GM12878 (cell line): ENCODE results near the gene POLA2. TPM values are rescaled to one million over a fixed set of nuclear protein-coding genes. Genes with fewer than 3 reads are reported as not detected.
A peak's percentile ranks its signal among the peaks of the same experiment; 100 is the strongest.

Experiments
- BMI1 ChIP-seq: fragments of 450-650 bp; IDR thresholded peaks from 2 replicates; pipeline ENCODE4 v1.6.1; 2016; ENCODE audit warnings: mild to moderate bottlenecking, moderate library complexity, borderline replicate concordance
- CBFB ChIP-seq: IDR thresholded peaks from 2 replicates; pipeline ENCODE4 v1.6.1; 2016; ENCODE audit warnings: antibody characterized with exemption, low read depth
- CEBPZ ChIP-seq: fragments of 150-350 bp; IDR thresholded peaks from 2 replicates; pipeline ENCODE4 v1.6.1; 2016; ENCODE audit warnings: low read depth, low read length
- EP300 ChIP-seq, 2 experiments: fragments of 150-350 bp in 1 of 2; IDR thresholded peaks; 2 replicates each; pipeline ENCODE4 v1.6.1; 2011 to 2012; ENCODE audit warnings: low read depth in 2 of 2, low read length in 2 of 2, borderline replicate concordance in 1 of 2, improper control_type of control experiment in 1 of 2, inconsistent platforms in 1 of 2; ENCODE audit not compliant: control insufficient read depth in 1 of 2
- HCFC1 ChIP-seq: fragments of 150-350 bp; IDR thresholded peaks from 2 replicates; pipeline ENCODE4 v1.6.1; 2014; ENCODE audit warnings: low read length
- HDGF ChIP-seq: fragments of 450-650 bp; IDR thresholded peaks from 2 replicates; pipeline ENCODE4 v1.6.1; 2016; ENCODE audit warnings: antibody characterized with exemption
- IKZF2 ChIP-seq, 2 experiments: fragments of 450-650 bp; IDR thresholded peaks; 2 replicates each; pipeline ENCODE4 v1.6.1; 2017; ENCODE audit warnings: mild to moderate bottlenecking in 2 of 2, moderate library complexity in 2 of 2
- MAX ChIP-seq: IDR thresholded peaks from 2 replicates; pipeline ENCODE4 v1.6.1; 2012; ENCODE audit warnings: low read depth, low read length, improper control_type of control experiment
- MTA3 ChIP-seq: IDR thresholded peaks from 2 replicates; pipeline ENCODE4 v1.6.1; 2012; ENCODE audit warnings: low read length, inconsistent platforms, borderline replicate concordance
- MYB ChIP-seq: fragments of 150-350 bp; IDR thresholded peaks from 2 replicates; pipeline ENCODE4 v1.6.1; 2014; ENCODE audit warnings: mild to moderate bottlenecking, low read depth, low read length, borderline replicate concordance
- NFYA ChIP-seq: IDR thresholded peaks from 2 replicates; pipeline ENCODE4 v1.6.1; 2011; ENCODE audit warnings: low read depth, mild to moderate bottlenecking, low read length, improper control_type of control experiment, borderline replicate concordance
- NR2C2 ChIP-seq: IDR thresholded peaks from 2 replicates; pipeline ENCODE4 v1.6.1; 2011; ENCODE audit warnings: borderline replicate concordance, low read depth; ENCODE audit not compliant: control insufficient read depth, insufficient read length
- PAX5 ChIP-seq: IDR thresholded peaks from 2 replicates; pipeline ENCODE4 v1.6.1; 2011; ENCODE audit warnings: low read depth, low read length, borderline replicate concordance
- PML ChIP-seq: IDR thresholded peaks from 2 replicates; pipeline ENCODE4 v1.6.1; 2012; ENCODE audit warnings: low read length, inconsistent platforms
- POLR2AphosphoS5 ChIP-seq: IDR thresholded peaks from 2 replicates; pipeline ENCODE4 v1.6.1; 2011; ENCODE audit warnings: mild to moderate bottlenecking, low read length, inconsistent platforms
- RAD51 ChIP-seq: fragments of 450-650 bp; IDR thresholded peaks from 2 replicates; pipeline ENCODE4 v1.6.1; 2016; ENCODE audit warnings: moderate library complexity, mild to moderate bottlenecking, inconsistent platforms
- SMAD5 ChIP-seq: IDR thresholded peaks from 2 replicates; pipeline ENCODE4 v1.6.1; 2016; ENCODE audit warnings: antibody characterized with exemption, low read depth
- SP1 ChIP-seq: IDR thresholded peaks from one replicate; pipeline ENCODE4 v1.6.1; 2011; ENCODE audit warnings: low read depth, low read length
- TARDBP ChIP-seq: IDR thresholded peaks from 2 replicates; pipeline ENCODE4 v1.6.1; 2016; ENCODE audit warnings: borderline replicate concordance
- TCF12 ChIP-seq: IDR thresholded peaks from 2 replicates; pipeline ENCODE4 v1.6.1; 2011; ENCODE audit warnings: low read depth, mild to moderate bottlenecking, low read length
- ZBTB33 ChIP-seq: fragments of 450-650 bp; IDR thresholded peaks from 2 replicates; pipeline ENCODE4 v1.6.1; 2017; ENCODE audit warnings: mild to moderate bottlenecking
- ZNF592 ChIP-seq: fragments of 450-650 bp; IDR thresholded peaks from 2 replicates; pipeline ENCODE4 v1.6.1; 2017; ENCODE audit warnings: mild to moderate bottlenecking, moderate library complexity
- polyA plus RNA-seq, 11 experiments: library from polyadenylated mRNA; depleted of rRNA in 4 of 11; unstranded in 6 of 11; stranded (reverse) in 5 of 11; fragments of >200 nt; fragmentation: Nextera tagmentation in 4 of 11; fragmentation: Illumina TruSeq in 1 of 11; extraction: Ambion mirVana in 4 of 11; extraction: Trizol in 1 of 11; gene quantifications; 1 replicate in 1 of 11; 2 replicates in 10 of 11; pipeline versions ENCODE4 v1.2.1 to v1.2.3, GENCODE V29; 2011 to 2016; ENCODE audit warnings: inconsistent platforms in 2 of 11, missing spikeins in 2 of 11, low read depth in 1 of 11
- total RNA-seq, 4 experiments: library from RNA; depleted of rRNA in 3 of 4; stranded (reverse); fragments of >200 nt in 3 of 4; fragmentation: Illumina TruSeq in 1 of 4; extraction: Trizol in 1 of 4; gene quantifications; 2 replicates each; pipeline versions ENCODE4 v1.2.1 to v1.2.3, GENCODE V29; 2013 to 2021

The POLA2 gene
- total and polyA plus RNA-seq, 10 of the 15 experiments (the other 5 are each of a cell fraction or from before 2014, with no cell fraction given): 4.2 to 121 (median 56.2) TPM

DNA sequence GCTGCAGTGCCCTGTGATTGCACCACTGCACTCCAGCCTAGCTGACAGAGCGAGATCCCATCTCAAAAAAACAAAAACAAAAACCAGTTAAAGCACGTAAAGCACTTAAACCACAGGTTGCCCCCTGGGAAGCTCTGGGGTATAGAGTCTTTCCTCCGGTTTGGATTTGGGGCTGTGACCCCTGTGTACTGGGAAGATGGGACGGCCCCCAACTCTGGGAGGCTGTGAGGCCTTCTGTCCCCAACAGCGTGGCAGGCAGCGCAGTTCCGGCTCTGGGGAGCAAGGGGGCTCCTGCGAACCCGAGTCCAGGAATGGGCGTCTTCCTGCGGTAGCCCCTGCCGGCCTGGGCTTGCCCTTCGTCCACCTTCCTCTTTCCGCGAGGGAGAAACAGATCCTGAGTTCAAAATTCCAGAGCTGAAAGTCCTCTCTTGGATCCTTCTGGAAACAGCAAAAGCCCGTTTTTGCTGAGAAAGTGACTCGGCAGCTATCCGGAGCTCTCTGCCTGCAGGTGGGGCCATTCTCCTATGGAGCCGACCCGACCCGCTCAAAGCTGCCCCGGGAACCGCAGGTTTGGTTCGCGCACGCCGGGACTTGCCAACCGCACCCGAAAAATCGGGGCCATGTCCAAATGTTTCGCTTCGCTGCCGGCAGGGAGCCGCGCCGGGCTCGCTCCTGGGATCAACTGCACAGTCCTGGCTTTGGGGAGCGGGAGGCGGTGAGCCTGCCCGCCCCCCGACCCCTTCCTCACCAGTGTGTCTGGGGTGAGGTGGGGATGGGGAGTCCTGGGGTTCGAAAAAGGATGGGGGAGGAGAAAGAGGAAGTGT lies 36.3 kb upstream of the POLA2 start (continued):
- TF ChIP-seq ZNF592 (no peak), BMI1 (no peak), CEBPZ (no peak), HCFC1 (no peak), RAD51 (no peak), MAX (no peak), ZBTB33 (no peak), SP1 (no peak), CBFB (0 out of 2 replicates have a peak, but pooled peaks have one; percentile 33), TARDBP (no peak), PML (no peak), POLR2AphosphoS5 (no peak), IKZF2 (IDR thresholded peaks at IDR 0.05) (peak; percentile 49 to 59; a peak in 3 of 4 replicates), NR2C2 (no peak), PAX5 (no peak), NFYA (no peak), EP300 (IDR thresholded peaks at IDR 0.05; ENCODE audit: borderline replicate concordance in 1 of 2, control insufficient read depth in 1 of 2, low read depth in 2 of 2, low read length in 2 of 2) (no peak), TCF12 (no peak), MYB (no peak), SMAD5 (no peak), MTA3 (no peak), HDGF (no peak)
